Ishikawa (cell line): ENCODE results near the gene DGKE.

Experiments
- CEBPB ChIP-seq: IDR thresholded peaks from 2 replicates; pipeline ENCODE4 v1.6.1; 2012
- CREB1 ChIP-seq: IDR thresholded peaks from 2 replicates; pipeline ENCODE4 v1.6.1; 2012; ENCODE audit warnings: low read depth
- EGR1 ChIP-seq: IDR thresholded peaks from 2 replicates; pipeline ENCODE4 v1.6.1; 2012
- EP300 ChIP-seq: IDR thresholded peaks from 2 replicates; pipeline ENCODE4 v1.6.1; 2012; ENCODE audit warnings: borderline replicate concordance
- FOXM1 ChIP-seq: IDR thresholded peaks from 2 replicates; pipeline ENCODE4 v1.6.1; 2012; ENCODE audit warnings: low read depth, borderline replicate concordance
- MAX ChIP-seq: IDR thresholded peaks from 2 replicates; pipeline ENCODE4 v1.6.1; 2012
- NFIC ChIP-seq: IDR thresholded peaks from 2 replicates; pipeline ENCODE4 v1.6.1; 2012
- RAD21 ChIP-seq: IDR thresholded peaks from 2 replicates; pipeline ENCODE4 v1.6.1; 2012; ENCODE audit warnings: low read depth
- REST ChIP-seq: IDR thresholded peaks from 2 replicates; pipeline ENCODE4 v1.6.1; 2012; ENCODE audit warnings: low read depth, mild to moderate bottlenecking
- TAF1 ChIP-seq: IDR thresholded peaks from 2 replicates; pipeline ENCODE4 v1.6.1; 2012; ENCODE audit warnings: low read depth, mild to moderate bottlenecking
- TCF12 ChIP-seq: IDR thresholded peaks from 2 replicates; pipeline ENCODE4 v1.6.1; 2012; ENCODE audit warnings: low read depth
- TEAD4 ChIP-seq: IDR thresholded peaks from 2 replicates; pipeline ENCODE4 v1.6.1; 2012
- USF1 ChIP-seq: IDR thresholded peaks from 2 replicates; pipeline ENCODE4 v1.6.1; 2012
- YY1 ChIP-seq: IDR thresholded peaks from 2 replicates; pipeline ENCODE4 v1.6.1; 2012; ENCODE audit warnings: low read depth
- ZBTB7A ChIP-seq: IDR thresholded peaks from 2 replicates; pipeline ENCODE4 v1.6.1; 2012; ENCODE audit warnings: low read depth

DGKE gene

GRCh38 chr17:56806949-56807348, 27.0 kb upstream of the DGKE start:
- no peak for TF ChIP-seq YY1
- TF ChIP-seq FOXM1 = no peak
- no peak for TF ChIP-seq EGR1
- no peak for TF ChIP-seq TEAD4
- TF ChIP-seq MAX = no peak
- TF ChIP-seq CREB1 = no peak
- no peak for TF ChIP-seq USF1
- no peak for TF ChIP-seq TAF1
- TF ChIP-seq ZBTB7A = no peak
- no peak for TF ChIP-seq NFIC
- no peak for TF ChIP-seq RAD21
- TF ChIP-seq REST = no peak
- TF ChIP-seq CEBPB = no peak
- no peak for TF ChIP-seq TCF12
- no peak for TF ChIP-seq EP300

GRCh38 chr17:56807723-56808122, 26.2 kb upstream of the DGKE start:
- no peak for TF ChIP-seq REST
- TF ChIP-seq EGR1 = no peak
- TF ChIP-seq NFIC = no peak
- no peak for TF ChIP-seq RAD21
- TF ChIP-seq FOXM1 = no peak
- no peak for TF ChIP-seq MAX
- TF ChIP-seq TAF1 = no peak
- TF ChIP-seq TEAD4 = no peak
- TF ChIP-seq USF1 = no peak
- no peak for TF ChIP-seq YY1
- TF ChIP-seq ZBTB7A = no peak
- TF ChIP-seq EP300 = no peak
- TF ChIP-seq CEBPB = no peak
- no peak for TF ChIP-seq TCF12
- TF ChIP-seq CREB1 = no peak

GRCh38 chr17:56808503-56808902, 25.4 kb upstream of the DGKE start:
- TF ChIP-seq REST (no peak), MAX (no peak), USF1 (no peak), TCF12 (no peak), FOXM1 (no peak), CEBPB (no peak), ZBTB7A (no peak), TAF1 (no peak), CREB1 (no peak), YY1 (no peak), RAD21 (no peak), NFIC (no peak), TEAD4 (no peak), EGR1 (no peak), EP300 (no peak)

DNA sequence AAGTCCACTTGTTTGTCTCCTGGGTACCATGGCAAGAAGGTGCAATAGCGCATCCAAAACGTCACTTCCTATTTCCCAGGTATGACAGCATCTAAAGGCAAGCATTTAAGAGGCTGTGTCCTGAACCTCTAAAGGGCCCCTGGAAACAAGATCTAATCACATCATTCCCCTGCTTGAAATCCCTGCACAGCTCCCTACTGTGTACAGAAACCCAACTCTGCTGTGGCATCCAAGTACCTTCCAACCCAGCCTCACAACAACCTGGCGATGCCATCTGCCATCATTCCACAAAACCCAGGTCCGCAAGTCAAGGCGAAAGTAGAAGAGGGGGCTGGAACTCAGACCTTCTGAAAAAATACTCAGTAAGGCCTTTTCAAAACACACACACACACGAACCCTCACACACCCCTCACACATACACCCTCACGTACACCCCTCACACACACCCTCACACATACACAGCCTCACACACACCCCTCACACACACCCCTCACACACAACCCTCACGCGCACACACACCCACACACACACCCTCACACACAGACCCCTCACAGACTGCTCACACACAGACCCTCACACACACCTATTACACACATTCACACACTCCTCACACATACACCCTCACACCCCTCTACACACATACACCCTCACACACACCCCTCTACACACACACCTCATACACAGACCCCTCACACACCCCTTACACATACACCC, 24.7 kb upstream of the DGKE start:
- no peak for TF ChIP-seq YY1
- TF ChIP-seq TAF1 = no peak
